Hindlimb muscle (tissue), 1 donor: ENCODE results near the gene ELAVL4. TPM values are rescaled to one million over a fixed set of nuclear protein-coding genes. Genes with fewer than 3 reads are reported as not detected.

Experiments
- DNase-seq: peaks from one replicate; pipeline ENCODE4 v3.0.0-alpha.2; 2013
- polyA plus RNA-seq: library from polyadenylated mRNA; unstranded; fragments of 120-200 nt; gene quantifications from one replicate; pipeline ENCODE4 v1.2.1, GENCODE V29; 2013; ENCODE audit not compliant: insufficient read length

ELAVL4 gene
- polyA plus RNA-seq = not detected

GRCh38 chr1:50108497-50109059 is at the start of gene ELAVL4:
Gene ELAVL4 (plus strand): TSS chr1:50108920. CDS start chr1:50109190, 270 bp downstream.
- no peak for DNase-seq

DNA sequence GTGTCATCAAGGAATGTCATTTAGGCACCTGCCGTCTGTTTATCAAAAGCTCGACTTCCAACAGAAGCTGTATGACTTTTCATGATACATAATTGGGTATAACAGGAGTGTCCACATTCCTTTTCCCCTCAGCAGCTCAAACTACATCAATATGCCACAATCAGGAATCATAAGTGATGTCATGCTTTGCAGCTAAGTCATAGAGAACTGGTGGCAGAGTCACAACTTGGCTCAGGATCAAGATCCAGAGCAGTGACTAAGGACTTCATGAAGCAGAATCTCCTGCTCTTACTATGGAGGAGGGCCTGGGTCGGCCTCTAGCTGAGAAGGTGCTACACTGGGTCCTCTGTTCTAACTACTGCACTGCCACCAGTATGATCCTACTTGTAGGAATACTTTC is 48.4 kb upstream of the ELAVL4 start:
- no peak for DNase-seq

- DNase-seq = no peak
Observed at GRCh38 chr1:50066806-50067205, 41.9 kb upstream of the ELAVL4 start.

DNA sequence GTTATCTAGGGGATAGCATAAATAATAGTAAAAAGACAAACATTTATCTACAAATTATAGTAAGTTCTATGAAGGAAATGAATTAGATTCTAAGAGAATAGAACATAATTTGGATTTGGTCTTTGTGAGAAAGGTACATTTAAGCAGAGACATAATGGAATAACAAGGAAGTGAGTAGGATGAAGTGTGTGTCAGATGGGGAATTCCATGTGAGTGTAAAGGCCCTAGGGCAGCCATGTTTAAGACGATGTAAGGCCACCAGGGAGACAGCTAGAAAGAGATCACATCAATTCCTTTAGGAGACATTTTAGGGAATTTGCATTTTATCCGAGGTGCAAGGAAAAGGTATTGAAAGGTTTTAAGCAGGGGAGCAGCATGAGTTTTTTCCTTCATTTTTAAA is 33.8 kb upstream of the ELAVL4 start:
- DNase-seq = no peak

GRCh38 chr1:50077273-50077672 is 31.4 kb upstream of the ELAVL4 start:
- no peak for DNase-seq

DNA sequence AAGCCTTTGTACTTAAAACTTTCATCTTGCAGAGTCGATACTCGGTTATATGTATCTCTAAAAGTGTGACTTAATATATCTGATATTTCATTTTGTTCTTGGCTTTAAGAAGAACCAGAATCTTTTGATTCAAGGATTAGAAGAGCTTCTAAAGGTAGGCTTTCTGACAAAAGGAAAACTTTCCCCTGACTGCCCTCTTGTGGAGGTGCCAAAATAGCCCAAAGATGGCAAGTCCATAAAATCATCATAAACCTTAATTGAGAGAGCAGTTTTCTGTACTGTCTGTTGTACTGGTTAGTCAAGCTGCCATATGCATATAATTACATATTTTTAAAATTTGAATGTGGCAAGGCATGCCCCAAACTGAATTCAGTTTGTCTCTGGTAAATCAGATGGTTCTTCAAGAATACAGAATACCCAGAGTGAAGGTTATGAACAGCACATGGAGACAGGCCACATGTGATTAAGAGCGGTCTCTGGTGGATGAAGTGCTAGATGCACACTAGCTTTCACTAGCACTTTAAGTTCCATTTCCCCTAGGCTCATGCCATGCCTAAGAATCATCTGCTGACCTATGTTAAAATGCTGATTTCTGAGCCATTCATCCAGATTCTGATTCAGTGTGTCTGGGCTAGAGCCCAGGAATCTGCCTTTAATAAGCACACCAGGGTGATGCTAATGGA is 27.7 kb upstream of the ELAVL4 start:
- no peak for DNase-seq

DNA sequence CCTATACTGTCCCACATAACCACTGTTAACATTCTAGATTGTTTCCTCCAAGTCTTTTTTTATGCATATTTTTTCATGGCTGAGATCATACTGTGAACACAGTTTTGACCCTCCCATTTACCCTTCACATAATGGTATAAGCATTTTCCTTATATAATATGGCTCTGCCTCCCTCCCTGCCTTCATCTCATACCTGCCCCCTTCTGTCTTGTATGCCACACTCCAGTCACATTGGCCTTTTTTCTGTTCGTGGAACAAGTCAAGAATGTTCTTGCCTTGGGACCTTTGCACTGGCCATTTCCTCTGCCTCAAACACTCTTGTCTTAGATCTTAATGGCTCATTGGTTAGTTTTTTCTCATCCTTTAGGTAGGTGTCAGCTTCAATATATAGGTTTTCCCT is 24.3 kb upstream of the ELAVL4 start:
- DNase-seq = no peak

DNA sequence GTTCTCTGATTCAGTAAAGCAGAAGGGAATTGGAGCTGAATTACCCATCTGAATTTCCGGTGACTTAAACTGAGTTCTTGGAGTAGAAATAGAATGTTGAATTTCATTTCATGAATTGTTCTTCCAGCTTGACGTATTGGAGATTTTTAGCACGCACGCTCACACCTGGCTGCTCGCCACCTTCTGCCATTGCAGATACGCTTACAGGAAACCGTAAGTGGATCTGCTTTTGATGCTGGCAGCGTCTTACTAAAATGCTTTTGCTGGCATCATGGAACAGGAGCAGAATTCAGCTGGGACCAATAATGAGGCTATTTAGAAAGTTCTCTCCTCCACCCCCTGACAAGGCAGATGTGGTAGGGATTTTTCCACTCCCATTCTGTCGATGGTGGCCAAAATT is 17.7 kb upstream of the ELAVL4 start:
- DNase-seq = no peak

DNA sequence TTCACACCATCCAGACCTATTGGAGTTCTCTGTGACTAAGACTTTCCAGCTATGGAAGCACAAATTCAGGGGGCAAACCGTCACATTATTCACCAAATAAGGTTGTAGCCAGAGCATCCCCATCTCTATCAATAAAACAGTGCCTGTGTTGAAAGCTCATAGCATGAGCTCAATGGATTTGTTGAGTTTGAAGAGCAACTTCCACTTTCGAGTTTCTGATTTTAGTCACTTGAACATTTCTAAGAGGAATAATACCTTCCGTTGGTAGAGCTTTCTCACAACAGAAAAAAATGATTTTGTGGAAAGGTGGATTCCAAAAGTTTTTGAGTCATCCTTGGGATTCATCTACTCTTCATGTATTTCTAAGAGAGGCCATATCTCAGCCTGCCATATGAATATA is 13.0 kb upstream of the ELAVL4 start:
- no peak for DNase-seq

- no peak for DNase-seq
Observed at GRCh38 chr1:50097021-50097679, 11.6 kb upstream of the ELAVL4 start.

DNA sequence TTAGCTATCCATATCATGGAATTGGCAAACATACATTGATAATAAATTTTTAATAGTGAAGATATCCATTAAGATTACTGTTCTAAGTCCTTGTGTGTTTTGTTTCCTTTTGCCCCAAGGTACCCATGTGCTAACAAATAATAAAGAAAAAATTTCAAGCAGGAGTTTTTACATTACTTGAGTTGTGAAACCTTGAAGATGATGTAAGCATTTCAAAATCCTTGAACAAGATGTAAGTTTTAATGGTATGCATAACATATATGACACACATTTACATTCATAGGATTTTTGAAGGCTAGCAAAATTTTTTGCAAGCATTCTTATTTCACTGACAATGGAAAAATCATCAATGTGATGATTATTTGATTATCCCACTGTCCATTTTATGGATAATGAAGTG is 10.9 kb upstream of the ELAVL4 start:
- no peak for DNase-seq

- no peak for DNase-seq
Observed at GRCh38 chr1:50098591-50099021, 10.1 kb upstream of the ELAVL4 start.

- no peak for DNase-seq
Observed at GRCh38 chr1:50099654-50100053, 9.1 kb upstream of the ELAVL4 start.

- no peak for DNase-seq
Observed at GRCh38 chr1:50103615-50104081, 5.1 kb upstream of the ELAVL4 start.

DNA sequence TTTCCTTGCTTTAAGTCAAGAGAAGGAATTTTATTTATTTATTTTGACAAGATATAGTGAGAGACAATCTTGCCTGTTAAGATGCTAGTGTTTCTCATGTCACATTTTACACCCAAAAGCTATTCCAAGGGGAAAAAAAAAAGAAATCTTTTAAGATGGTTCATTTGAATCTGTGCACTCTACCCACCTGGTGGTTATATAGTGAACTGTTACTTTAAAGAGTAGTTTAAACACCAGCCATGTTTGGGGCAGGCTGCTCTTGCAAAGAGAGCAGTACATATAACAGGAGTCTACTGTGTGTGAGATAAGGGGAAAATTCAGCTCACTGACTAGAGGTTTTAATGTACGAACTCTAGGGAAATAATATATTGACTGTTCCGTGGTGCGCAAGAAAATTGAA is 3.3 kb upstream of the ELAVL4 start:
- DNase-seq = no peak

DNA sequence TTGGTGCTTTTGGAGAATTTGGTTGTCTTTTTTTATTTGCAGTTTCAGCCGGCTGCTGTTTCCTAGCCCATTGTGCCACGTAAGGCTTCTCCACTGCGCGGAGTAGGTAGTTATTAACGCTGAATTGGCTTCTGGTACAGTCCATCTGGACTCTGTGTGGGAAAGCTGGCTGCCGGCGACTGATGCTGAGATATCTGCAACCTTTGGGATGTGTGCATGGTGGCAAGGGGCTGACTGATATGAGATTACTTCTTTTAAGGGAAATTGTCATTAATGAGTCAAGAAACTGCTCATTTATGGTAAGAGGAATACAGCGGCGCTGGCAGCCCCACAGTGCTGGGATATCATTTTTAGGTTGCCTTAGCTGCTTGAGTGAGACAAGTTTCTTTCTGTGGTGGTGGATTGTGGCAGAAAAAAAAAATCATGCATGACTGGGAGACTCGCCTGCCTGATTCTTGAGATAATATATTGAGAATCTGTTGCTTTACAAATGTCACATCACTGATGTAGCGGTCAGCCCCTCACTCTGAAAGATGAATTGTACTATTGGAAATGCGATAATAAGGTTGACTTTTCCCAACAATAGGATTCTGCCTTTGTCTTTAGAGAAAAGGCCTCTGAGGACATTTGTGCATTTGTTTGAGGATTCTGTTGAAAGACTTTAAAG is 2.5 kb upstream of the ELAVL4 start:
- DNase-seq = no peak

DNA sequence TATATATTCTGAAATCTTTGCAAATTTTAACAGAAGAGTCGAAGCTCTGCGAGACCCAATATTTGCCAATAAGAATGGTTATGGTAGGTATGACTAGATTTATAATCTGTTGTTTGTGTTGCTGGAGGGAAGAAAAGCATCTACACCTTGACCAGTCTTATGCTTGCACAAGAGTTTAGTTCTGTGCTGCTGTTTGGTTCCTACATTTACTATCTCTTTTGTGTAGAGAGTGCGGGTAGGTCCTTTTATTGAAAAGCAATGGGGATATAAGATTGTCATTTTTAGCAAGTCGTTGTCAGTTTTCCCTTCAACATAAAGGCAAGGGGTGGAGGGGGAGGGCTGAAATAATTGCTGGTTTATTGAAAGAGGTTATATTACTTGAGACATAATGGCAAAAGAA is 396 bp downstream of the ELAVL4 start:
- no peak for DNase-seq

DNA sequence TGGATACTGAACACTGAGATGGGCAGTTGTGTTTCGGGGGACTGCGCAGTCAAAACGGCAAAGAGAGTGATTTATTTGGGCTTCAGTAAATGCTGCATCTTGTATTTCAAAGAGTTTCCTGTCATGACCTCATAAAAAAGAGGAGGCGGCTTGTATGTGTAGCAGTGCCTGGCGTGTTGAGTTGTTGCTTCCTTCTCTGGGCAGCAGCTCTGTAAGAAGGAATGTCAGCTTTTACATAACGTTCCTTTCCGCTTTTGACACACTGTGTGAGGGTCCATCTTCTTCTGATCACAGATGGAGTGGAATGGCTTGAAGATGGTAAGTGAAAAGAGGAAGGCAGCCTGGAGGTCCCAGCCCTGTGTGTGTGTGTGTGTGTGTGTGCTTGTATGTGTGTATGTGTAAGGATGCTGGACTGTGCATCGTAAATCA is 941 bp downstream of the ELAVL4 start:
- DNase-seq = no peak

- DNase-seq = no peak
Observed at GRCh38 chr1:50110151-50110550, 1.4 kb downstream of the ELAVL4 start.

GRCh38 chr1:50110656-50111055 is 1.9 kb downstream of the ELAVL4 start:
- no peak for DNase-seq

GRCh38 chr1:50111503-50111902 is 2.8 kb downstream of the ELAVL4 start:
- no peak for DNase-seq

- no peak for DNase-seq
Observed at GRCh38 chr1:50112193-50112592, 3.5 kb downstream of the ELAVL4 start.

- no peak for DNase-seq
Observed at GRCh38 chr1:50123071-50123470, 14.4 kb downstream of the ELAVL4 start.
